Activated T-cell treated with anti-CD3 and anti-CD28 coated beads for 1 hour (primary cell): ENCODE results near the gene SLC25A1.

Experiments
- DNase-seq: peaks from one replicate; pipeline ENCODE4 v3.0.0-alpha.2; 2020; ENCODE audit warnings: low read depth

SLC25A1 gene

DNA sequence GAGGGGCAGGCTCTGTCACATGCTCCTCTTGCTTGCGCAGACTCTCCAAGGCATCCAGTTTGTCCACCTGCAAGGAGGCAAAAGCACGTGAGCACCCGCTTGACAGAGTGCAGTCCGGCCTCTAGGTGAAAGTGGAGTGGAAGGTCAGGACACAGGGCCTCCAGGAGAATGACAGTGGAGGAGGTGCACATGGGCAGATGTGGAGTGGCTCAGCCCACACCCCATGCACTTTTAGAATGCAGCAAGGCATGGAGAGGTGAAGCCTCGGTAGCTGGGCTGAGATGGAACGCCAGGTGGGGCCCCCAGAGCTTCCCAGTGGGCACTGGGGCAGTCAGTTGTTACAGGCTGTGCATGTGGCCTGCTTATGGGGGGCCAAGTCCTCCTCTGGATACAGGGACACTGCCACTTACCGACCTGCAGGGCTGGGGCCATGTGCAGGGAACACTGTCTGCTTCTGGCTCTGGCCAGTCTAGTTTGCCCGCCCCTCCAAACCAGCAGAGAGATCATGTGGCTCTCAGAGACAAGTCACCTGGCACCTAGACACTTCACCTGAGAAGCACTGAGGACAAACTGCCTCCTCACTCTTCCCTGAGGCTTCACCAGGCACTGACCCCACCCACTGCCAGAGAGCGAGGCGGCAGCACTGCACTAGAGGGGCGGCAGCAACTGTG lies 2.3 kb upstream of the SLC25A1 start:
- DNase-seq, result no peak

DNA sequence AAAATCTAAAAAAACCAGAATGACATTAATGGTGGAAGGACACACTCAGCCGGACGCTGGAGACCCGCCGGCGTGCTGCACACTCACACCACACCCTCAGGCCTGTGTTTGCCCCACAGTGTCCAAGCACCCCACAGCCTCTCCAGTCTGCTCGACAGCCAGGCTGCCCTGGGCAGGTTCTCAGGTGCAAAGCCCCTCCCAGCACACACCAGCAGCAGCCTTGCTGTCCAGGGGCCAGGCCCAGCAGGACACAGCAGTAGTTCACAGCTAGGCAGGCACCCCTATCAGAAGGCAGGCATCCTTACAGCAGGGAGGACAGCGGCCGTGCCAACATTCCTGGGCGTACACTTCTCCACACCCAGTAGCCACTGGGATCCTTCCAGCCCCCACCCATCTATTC lies 1.7 kb upstream of the SLC25A1 start:
- DNase-seq, result no peak

DNA sequence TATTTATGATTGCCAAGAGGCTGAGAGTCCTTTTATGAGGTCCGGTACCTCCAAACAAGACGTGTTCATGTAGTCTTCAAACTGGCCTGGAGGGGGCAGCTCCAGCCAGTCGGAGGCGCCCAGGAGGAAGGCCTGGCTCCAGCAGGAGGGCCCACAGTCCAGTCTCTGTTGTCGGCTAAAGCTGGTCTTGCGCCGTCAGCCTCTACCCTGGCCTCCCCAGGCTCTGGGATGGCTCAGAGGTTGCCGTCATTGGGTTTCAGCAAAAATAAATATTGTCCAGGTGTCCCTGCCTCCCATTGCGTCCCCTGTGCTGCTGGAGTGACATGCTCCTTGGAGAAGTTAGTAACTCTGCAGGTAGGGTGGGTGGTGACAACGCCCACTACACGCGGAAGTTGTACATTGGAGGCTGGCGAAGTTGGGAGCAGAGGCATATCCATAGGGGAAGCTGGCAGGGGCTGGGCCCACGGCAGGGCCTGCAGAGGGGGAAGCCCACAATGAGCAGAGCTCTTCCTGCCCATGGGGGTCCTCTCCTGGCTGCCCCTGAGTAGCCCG lies 1.0 kb upstream of the SLC25A1 start:
- no peak for DNase-seq

DNA sequence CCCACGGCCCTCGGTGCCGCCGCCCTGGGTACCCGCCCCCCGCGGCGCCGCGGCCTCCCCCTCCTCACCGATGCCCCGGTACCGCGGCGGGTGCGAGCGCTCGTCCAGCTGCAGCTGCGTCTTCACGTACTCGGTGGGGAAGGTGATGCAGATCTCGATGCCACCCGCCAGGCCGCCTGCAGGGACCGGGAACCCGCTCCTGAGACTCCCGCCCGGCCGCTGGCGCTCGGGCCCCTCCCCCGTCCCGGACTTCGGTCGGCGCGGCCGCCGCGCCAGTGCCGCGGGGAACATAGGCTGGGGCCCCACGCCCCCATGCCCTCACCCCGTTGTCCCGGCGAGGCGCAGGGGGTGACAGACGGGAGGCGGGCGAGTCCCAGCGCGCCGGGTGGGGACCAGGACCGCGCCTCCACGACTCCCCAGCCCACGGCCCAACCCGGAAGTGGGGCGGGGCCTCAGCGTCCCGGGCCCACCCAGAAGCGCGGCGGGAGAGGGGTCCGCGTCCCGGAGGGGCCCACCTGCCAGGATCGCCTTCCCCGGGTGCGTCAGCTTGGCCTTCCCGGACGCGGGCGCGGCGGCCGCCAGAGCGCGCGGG lies 375 bp downstream of the SLC25A1 start:
- peak; percentile 37 for DNase-seq

GRCh38 chr22:19177164-19178064 lies 1.1 kb downstream of the SLC25A1 start:
- DNase-seq, result no peak

- no peak for DNase-seq
Measured at GRCh38 chr22:19176732-19177131, 1.8 kb downstream of the SLC25A1 start.

GRCh38 chr22:19176175-19176643 lies 2.3 kb downstream of the SLC25A1 start:
- no peak for DNase-seq

DNA sequence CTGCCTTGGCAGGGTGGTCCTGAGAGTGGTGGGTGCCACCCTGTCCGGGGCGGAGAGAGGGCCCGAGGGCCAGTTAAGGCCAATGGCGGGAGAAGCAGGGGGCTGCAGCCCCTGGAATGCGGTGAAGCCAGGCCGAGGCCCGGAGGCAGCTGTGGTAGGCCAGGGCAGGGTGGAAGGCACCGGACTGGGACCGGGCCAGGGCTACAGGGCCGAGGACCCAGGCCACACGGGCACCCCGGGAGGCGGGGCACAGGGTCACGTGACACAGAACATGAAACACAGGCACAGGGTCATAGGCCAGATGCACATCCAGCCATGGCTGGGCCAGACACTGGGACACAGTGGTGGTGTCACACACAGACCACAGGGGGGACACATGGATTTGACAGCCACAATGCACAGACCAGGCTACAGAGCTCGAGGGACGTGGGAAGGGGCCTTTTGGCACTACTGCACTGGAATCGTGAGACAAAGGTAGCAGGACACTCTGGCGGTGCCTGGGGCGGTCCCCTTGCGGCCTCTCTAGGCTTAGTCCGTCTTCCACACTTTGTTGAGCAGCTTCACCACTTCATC lies 2.8 kb downstream of the SLC25A1 start:
- no peak for DNase-seq

GRCh38 chr22:19175026-19175601 lies 3.4 kb downstream of the SLC25A1 start:
- DNase-seq, result no peak

- DNase-seq, result no peak
Measured at GRCh38 chr22:19174106-19175025, 4.2 kb downstream of the SLC25A1 start.

GRCh38 chr22:19173047-19174035 lies 5.2 kb downstream of the SLC25A1 start:
- no peak for DNase-seq

GRCh38 chr22:19172213-19173046 lies 6.1 kb downstream of the SLC25A1 start:
- DNase-seq, result no peak

DNA sequence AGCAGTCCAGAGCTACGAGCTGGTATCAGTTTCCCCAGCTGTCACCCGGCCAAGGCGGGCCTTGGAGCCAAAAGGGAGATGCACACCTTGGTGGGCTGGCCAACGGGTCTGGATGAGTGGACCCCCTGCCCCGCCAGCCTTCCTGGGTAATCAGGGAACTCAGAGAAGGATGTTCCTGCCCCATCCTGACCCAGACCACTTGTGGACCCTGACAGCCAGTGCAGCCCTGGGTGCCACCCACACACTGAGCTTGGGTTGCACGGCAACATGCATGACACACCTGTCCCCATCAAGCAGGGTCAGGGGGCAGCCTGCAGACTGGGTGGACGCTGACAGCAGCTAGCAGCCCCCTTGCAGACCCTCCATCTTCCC lies 8.6 kb downstream of the SLC25A1 start:
- DNase-seq, result no peak

GRCh38 chr22:19169002-19169946 lies 9.3 kb downstream of the SLC25A1 start:
- DNase-seq, result no peak

DNA sequence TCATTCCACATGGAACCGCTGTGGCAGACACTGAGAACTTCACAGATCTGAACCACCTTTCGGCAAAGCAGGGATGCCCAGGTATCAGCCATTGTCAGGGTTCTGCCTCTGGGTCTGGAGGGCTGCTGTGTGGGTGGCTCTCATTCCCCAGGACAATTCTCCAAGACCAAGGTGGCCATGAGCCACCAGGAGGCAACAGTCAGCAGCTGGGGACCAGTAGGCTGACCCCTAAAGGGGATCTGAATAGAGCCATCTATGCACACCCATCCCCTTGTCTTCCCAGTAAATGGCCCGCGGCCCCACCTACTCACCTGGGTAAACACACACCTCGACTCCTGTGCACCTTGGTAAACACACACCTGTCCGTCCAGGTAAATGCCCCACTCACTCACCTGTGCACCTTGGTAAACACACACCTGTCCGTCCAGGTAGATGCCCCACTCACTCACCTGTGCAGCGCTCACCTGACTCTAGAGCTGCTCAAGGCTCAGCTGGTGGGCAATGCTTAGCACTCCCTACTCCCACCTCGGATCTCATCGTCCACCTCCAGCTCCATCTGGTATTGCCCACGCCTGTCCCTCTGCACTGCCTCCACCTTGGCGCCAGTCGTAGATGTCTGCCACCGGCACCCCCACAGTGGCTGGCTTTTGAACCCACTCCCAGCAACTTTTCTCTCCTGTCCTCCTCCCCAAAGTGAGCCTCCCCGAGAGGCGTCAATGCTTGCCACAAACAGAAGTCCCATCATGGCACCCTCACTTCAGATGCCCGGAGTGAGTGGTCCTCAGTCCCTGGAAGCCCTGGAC lies 10.2 kb downstream of the SLC25A1 start:
- no peak for DNase-seq

DNA sequence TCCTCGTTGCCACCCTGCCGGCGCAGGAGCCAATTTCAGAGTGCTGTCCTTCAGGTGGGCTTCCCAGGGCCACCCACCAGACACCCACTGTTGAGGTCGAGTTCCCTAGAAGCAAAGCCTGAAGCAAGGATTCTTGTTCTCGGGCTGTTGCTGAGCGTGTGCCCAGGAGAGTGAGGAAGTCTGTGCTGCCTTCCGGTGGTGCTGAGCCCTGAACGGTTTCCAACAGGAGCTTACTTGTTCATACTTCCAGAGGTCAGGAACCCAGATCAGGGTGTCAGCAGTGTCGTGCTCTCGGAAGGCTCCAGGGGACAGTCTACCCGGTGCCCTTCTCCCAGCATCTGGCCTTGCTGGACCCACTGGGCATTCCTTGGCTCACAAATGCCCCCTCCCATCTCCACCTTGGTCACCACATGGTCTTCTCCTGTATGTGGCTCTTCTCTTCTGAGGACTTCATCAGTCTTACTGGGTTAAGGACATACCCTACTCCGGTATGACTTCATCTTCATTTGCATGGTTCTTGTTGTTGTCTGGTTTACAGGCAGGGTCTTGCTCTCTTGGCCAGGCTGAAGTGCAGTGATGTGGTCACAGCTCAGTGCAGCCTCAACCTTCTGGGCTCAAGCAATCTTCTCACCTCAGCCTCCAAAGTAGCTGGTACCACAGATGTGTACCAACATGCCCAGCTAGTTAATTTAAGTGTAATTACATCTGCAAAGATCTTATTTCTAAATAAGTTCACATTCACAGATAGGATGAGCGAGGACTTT lies 11.2 kb downstream of the SLC25A1 start:
- DNase-seq, result no peak
